Left ventricle myocardium inferior (tissue), 1 donor: ENCODE results near the gene FNDC8. TPM values are rescaled to one million over a fixed set of nuclear protein-coding genes. Genes with fewer than 3 reads are reported as not detected.
"Not testable (repeated sequence)": the region's sequence is repeated elsewhere in the genome, so short reads cannot be mapped to it uniquely, and the experiment has no call there.

ENCODE experiments used
- DNase-seq: peaks from one replicate; pipeline ENCODE4 v3.0.0-alpha.2; 2020
- H3K27ac ChIP-seq: fragments of 200-600 bp; replicated peaks from 2 replicates; pipeline ENCODE4 v1.8.0; 2021
- H3K27me3 ChIP-seq: fragments of 200-600 bp; 2 replicates; pipeline ENCODE4 v1.8.0; 2021; ENCODE audit warnings: low read depth
- H3K36me3 ChIP-seq: fragments of 200-600 bp; 2 replicates; pipeline ENCODE4 v1.8.0; 2021
- H3K4me1 ChIP-seq: fragments of 200-600 bp; 2 replicates; pipeline ENCODE4 v1.8.0; 2021
- H3K4me3 ChIP-seq: fragments of 200-600 bp; 2 replicates; pipeline ENCODE4 v1.8.0; 2021; ENCODE audit warnings: mild to moderate bottlenecking, moderate library complexity
- H3K9me3 ChIP-seq: fragments of 200-600 bp; replicated peaks from 2 replicates; pipeline ENCODE4 v1.8.0; 2021
- intact Hi-C: fragments of 100-400 bp; cut with micrococcal nuclease; formaldehyde crosslinking; loops from one replicate; pipeline ENCODE4 v1.11.0; 2022
- total RNA-seq: library from RNA; stranded (reverse); fragmentation: NEBNext Ultra II Directional; extraction: Animal tissue kit (Norgen Biotek cat#: 25700); gene quantifications from one replicate; pipeline ENCODE4 v1.2.1, GENCODE V29; 2021
- TF ChIP-seq, protein P1 (sequence below): fragments of 200-600 bp; IDR thresholded peaks from 2 replicates; pipeline ENCODE4 v1.8.0; 2021; ENCODE audit warnings: antibody characterized with exemption, mild to moderate bottlenecking, borderline replicate concordance
- donor health status: DM: no; HTN: yes; CAD: no; lungs with severe emphysema.

Gene FNDC8
- total RNA-seq, 1 donor from 2014 or later = not detected

DNA sequence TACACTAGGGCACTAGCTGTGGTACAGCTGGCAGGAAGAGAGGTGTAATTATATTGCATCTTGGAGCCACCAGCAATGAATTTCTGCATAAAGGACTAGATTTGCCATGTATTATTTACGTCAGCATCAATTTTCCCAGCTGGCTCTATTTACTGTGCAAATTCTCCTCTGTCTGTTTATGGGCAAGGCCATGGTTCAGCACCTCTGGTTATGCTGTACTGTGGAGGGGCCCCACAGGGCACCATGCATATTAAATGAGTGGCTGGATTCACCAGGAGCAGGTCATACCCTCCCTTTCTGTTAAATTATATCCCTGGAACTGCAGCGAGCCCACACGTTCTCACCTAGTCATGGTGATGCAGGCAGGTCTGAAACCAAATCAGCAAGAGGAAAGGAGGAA, 21.5 kb upstream of the FNDC8 start:
- Histone ChIP-seq H3K4me1 (no peaks in the 10 kb centered on the region), H3K9me3 (no peaks in the 10 kb centered on the region), H3K4me3 (no peak overlapping the region), H3K27ac (no peak overlapping the region), H3K27me3 (no peaks in the 10 kb centered on the region), H3K36me3 (peaks cover 41% of the 10 kb centered on the region)
- TF ChIP-seq, protein P1, sequence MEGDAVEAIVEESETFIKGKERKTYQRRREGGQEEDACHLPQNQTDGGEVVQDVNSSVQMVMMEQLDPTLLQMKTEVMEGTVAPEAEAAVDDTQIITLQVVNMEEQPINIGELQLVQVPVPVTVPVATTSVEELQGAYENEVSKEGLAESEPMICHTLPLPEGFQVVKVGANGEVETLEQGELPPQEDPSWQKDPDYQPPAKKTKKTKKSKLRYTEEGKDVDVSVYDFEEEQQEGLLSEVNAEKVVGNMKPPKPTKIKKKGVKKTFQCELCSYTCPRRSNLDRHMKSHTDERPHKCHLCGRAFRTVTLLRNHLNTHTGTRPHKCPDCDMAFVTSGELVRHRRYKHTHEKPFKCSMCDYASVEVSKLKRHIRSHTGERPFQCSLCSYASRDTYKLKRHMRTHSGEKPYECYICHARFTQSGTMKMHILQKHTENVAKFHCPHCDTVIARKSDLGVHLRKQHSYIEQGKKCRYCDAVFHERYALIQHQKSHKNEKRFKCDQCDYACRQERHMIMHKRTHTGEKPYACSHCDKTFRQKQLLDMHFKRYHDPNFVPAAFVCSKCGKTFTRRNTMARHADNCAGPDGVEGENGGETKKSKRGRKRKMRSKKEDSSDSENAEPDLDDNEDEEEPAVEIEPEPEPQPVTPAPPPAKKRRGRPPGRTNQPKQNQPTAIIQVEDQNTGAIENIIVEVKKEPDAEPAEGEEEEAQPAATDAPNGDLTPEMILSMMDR = no peak
- intact Hi-C loops = no loop called here
- DNase-seq = no peak

DNA sequence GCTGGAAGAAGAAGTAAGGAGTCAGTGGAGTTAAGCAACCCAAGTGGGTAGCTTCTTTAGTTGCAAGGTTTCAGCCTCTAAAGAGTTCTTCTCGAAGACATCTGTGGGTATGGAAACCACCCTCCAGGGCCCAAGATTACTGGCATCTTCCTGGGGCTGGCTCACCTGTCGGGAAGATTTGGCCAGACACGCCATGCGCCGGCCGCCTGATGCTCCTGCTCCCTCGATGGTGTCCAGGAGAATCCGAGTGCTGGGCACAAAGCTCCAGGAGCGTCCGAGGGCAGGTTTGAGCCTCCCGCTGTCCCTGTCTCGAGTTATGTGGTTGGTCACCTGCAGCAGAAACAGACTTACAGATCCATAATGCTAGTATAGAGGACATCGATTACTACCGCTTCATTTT, 20.4 kb upstream of the FNDC8 start:
- Histone ChIP-seq H3K4me3 (no peak overlapping the region), H3K9me3 (no peaks in the 10 kb centered on the region), H3K27me3 (no peaks in the 10 kb centered on the region), H3K4me1 (no peaks in the 10 kb centered on the region), H3K36me3 (peaks cover 52% of the 10 kb centered on the region), H3K27ac (no peak overlapping the region)
- TF ChIP-seq, protein P1 = no peak
- DNase-seq = no peak
- intact Hi-C loops = no loop called here

DNA sequence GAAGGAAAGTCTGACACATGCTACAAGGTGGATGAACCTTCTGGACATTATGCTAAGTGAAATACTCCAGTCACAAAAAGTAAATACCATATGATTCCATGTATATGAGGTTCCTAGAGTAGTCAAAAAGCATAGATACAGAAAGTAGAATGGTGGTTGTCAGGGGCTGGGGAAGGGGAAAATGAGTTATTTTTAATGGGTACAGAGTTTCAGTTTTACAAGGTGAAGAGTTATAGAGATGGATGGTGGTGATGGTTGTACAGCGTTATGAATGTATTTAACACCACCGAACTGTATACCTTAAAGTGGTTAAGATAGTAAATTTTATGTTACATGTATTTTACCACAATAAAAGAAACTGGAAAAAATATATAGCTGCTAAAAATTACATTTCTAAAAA, 19.7 kb upstream of the FNDC8 start:
- no peaks in the 10 kb centered on the region for H3K27me3 ChIP-seq
- DNase-seq = no peak
- no peak overlapping the region for H3K4me3 ChIP-seq
- no peak overlapping the region for H3K27ac ChIP-seq
- H3K9me3 ChIP-seq = no peaks in the 10 kb centered on the region
- H3K4me1 ChIP-seq = no peaks in the 10 kb centered on the region
- H3K36me3 ChIP-seq = peaks cover 59% of the 10 kb centered on the region
- intact Hi-C loops = no loop called here
- TF ChIP-seq, protein P1 = no peak

DNA sequence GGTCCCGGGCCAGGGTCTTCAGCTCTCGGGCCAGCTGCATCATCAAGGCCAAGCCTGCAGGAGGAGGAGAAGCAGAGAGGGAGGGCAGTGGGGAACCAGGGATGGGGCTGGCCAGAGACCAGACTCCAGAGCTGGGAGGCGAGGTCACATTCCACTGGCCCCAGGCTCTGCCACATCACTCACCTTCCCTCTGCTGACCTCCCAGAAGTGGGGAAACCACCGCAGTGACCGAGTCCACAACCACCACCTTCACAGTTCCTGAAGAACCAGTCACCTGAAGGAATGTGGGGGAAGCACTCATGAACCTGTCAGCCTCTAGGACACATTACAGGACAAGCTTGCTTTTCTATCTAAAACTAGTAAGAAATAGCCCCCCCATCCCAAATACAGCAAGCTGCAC, 18.1 kb upstream of the FNDC8 start:
- Histone ChIP-seq H3K4me1 (no peaks in the 10 kb centered on the region), H3K27me3 (no peaks in the 10 kb centered on the region), H3K27ac (no peak overlapping the region), H3K36me3 (peaks cover 63% of the 10 kb centered on the region), H3K9me3 (no peaks in the 10 kb centered on the region), H3K4me3 (no peak overlapping the region)
- no peak for DNase-seq
- TF ChIP-seq, protein P1 = no peak
- intact Hi-C loops = no loop called here

DNA sequence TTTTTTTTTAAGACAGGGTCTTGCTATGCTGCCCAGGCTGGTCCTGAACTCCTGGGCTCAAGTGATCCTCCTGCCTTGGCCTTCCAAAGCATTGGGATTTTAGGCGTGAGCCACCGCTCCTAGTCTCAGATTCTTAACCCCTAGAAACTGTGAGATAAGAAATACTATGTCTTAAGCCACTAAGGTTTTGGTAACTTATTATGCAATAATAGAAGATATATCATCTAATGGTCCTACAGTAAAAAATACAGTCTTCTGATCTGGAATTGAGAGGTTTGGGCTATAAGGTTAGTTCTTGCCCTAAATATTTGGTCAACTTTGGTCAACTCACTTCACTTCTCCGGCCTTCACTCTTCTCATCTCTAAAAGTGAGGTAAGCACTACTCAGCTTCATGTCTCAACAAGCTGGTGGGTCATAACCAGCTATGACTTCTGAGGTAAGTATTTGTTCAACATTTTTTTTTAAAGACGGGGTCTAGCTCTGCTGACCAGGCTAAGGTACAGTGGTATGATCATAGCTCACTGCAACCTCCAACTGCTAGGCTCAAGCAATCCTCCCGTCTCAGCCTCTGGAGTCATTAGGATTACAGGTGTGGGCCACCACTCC, 16.5 kb upstream of the FNDC8 start:
- Histone ChIP-seq H3K27me3 (no peaks in the 10 kb centered on the region), H3K36me3 (peaks cover 54% of the 10 kb centered on the region), H3K4me1 (no peaks in the 10 kb centered on the region), H3K9me3 (no peaks in the 10 kb centered on the region), H3K4me3 (no peak overlapping the region), H3K27ac (no peak overlapping the region)
- DNase-seq = no peak
- intact Hi-C loops = no loop called here
- TF ChIP-seq, protein P1 = no peak

DNA sequence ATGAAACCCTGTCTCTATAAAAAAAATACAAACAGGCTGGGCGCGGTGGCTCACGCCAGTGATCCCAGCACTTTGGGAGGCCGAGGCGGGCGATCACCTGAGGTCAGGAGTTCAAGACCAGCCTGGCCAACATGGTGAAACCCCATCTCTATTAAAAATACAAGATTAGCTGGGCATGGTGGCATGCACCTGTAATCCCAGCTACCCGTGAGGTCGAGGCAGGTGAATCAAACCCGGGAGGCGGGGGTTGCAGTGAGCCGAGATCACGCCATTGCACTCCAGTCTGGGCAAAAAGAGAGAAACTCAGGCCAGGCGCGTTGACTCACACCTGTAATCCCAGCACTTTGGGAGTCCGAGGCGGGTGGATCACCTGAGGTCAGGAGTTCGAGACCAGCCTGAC, 10.6 kb upstream of the FNDC8 start:
- H3K4me3 ChIP-seq, H3K4me1 ChIP-seq, DNase-seq, H3K27ac ChIP-seq, H3K27me3 ChIP-seq, H3K9me3 ChIP-seq: not testable (repeated sequence)
- peaks cover 13% of the 10 kb centered on the region for H3K36me3 ChIP-seq
- intact Hi-C loops = loop anchor here (10.0 kb wide), 1 partner anchor 686 kb away; no protein-coding TSS in a partner anchor
